ENCODE data around the gene DOCK2.

GRCh38 chr5:170087168-170087817, 450.2 kb downstream of the DOCK2 start:
- TF ChIP-seq, protein P1, sequence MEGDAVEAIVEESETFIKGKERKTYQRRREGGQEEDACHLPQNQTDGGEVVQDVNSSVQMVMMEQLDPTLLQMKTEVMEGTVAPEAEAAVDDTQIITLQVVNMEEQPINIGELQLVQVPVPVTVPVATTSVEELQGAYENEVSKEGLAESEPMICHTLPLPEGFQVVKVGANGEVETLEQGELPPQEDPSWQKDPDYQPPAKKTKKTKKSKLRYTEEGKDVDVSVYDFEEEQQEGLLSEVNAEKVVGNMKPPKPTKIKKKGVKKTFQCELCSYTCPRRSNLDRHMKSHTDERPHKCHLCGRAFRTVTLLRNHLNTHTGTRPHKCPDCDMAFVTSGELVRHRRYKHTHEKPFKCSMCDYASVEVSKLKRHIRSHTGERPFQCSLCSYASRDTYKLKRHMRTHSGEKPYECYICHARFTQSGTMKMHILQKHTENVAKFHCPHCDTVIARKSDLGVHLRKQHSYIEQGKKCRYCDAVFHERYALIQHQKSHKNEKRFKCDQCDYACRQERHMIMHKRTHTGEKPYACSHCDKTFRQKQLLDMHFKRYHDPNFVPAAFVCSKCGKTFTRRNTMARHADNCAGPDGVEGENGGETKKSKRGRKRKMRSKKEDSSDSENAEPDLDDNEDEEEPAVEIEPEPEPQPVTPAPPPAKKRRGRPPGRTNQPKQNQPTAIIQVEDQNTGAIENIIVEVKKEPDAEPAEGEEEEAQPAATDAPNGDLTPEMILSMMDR (IDR thresholded peaks at IDR 0.05) = no peak
- TF ChIP-seq POLR2AphosphoS5 (IDR thresholded peaks at IDR 0.05; ENCODE audit: low read depth, low read length) (no peak), REST (IDR thresholded peaks at IDR 0.05; ENCODE audit: insufficient read depth in 1 of 2, low read depth in 2 of 2, low read length in 1 of 2) (no peak)
